Vagina (tissue), 2 donors: ENCODE results near the gene RPS6KA5. TPM values are rescaled to one million over a fixed set of nuclear protein-coding genes. Genes with fewer than 3 reads are reported as not detected.
"Not testable (repeated sequence)": the region's sequence is repeated elsewhere in the genome, so short reads cannot be mapped to it uniquely, and the experiment has no call there.

ENCODE experiments used
- DNase-seq, 2 donors: peaks; one replicate each; pipeline ENCODE4 v3.0.0-alpha.2; 2017; ENCODE audit errors: extremely low spot score in 2 of 2
- H3K27ac ChIP-seq: fragments of 200-600 bp; sonication (generic); one replicate; pipeline ENCODE4 v1.5.1; 2019
- H3K27me3 ChIP-seq: fragments of 200-600 bp; sonication (generic); one replicate; pipeline ENCODE4 v1.5.1; 2019
- H3K36me3 ChIP-seq, 2 donors: fragments of 200-600 bp; sonication (generic); one replicate each; pipeline ENCODE4 v1.5.1; 2017 to 2019
- H3K4me1 ChIP-seq: fragments of 200-600 bp; sonication (generic); one replicate; pipeline ENCODE4 v1.5.1; 2019
- H3K4me3 ChIP-seq, 2 donors: fragments of 200-600 bp; sonication (generic); 1 replicate in 1 of 2; 2 replicates in 1 of 2; pipeline ENCODE4 v1.5.1; 2016 to 2019
- H3K9me3 ChIP-seq: fragments of 200-600 bp; sonication (generic); one replicate; pipeline ENCODE4 v1.5.1; 2019
- POLR2A ChIP-seq, 2 donors: fragments of 450-650 bp; IDR thresholded peaks; one replicate each; pipeline ENCODE4 v1.6.1; 2017; ENCODE audit warnings: antibody characterized with exemption in 2 of 2, mild to moderate bottlenecking in 2 of 2, moderate library complexity in 2 of 2
- POLR2AphosphoS5 ChIP-seq, 2 donors: sonication (generic); formaldehyde crosslinking; IDR thresholded peaks; one replicate each; pipeline ENCODE4 v1.9.0; 2017; ENCODE audit warnings: antibody characterized with exemption in 2 of 2, mild to moderate bottlenecking in 2 of 2, low read depth in 1 of 2; ENCODE audit not compliant: insufficient read depth in 1 of 2
- intact Hi-C: fragments of 100-400 bp; cut with DNase I; formaldehyde crosslinking; loops from one replicate; pipeline ENCODE4 v1.15.1; 2023
- total RNA-seq: library from RNA; depleted of rRNA; stranded (reverse); fragments of >200 nt; gene quantifications from one replicate; pipeline ENCODE4 v1.2.3, GENCODE V29; 2016
- TF ChIP-seq, protein P1 (sequence below), 3 experiments: fragments of 450-650 bp in 2 of 3; fragments of 200-600 bp in 1 of 3; sonication (generic) in 1 of 3; IDR thresholded peaks; one replicate each; pipeline ENCODE4 v1.5.1; 2017 to 2019; ENCODE audit warnings: antibody characterized with exemption in 3 of 3, mild to moderate bottlenecking in 2 of 3, moderate library complexity in 2 of 3

RPS6KA5 gene
- total RNA-seq, 1 donor from 2014 or later: 5.2 TPM

DNA sequence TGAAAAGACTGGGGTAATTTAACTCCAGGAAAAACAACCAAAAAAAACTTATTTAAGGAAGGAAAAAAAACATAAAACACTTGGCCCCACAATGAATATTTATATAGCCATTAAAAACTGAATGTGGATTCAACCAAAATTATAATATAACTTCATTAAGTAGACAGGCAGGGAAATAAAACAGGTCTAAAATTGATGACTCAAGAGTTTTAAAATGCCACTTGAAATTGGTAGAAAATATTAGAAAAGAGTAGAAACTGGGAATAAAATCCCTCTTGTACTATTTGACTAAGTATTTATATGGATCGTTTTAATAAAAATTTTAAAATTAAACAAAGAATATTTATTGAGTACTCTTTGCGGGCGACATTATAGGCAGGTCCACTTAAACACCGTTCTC is 28.8 kb downstream of the RPS6KA5 start:
- Histone ChIP-seq H3K4me3 (no peak overlapping the region), H3K27me3 (no peaks in the 10 kb centered on the region), H3K36me3 (no peaks in the 10 kb centered on the region), H3K27ac (no peak overlapping the region), H3K9me3 (no peaks in the 10 kb centered on the region), H3K4me1 (peaks cover 9% of the 10 kb centered on the region)
- TF ChIP-seq POLR2AphosphoS5 (IDR thresholded peaks at IDR 0.05; ENCODE audit: insufficient read depth in 1 of 2, low read depth in 1 of 2) (no peak), POLR2A (IDR thresholded peaks at IDR 0.05) (no peak)
- TF ChIP-seq, protein P1, sequence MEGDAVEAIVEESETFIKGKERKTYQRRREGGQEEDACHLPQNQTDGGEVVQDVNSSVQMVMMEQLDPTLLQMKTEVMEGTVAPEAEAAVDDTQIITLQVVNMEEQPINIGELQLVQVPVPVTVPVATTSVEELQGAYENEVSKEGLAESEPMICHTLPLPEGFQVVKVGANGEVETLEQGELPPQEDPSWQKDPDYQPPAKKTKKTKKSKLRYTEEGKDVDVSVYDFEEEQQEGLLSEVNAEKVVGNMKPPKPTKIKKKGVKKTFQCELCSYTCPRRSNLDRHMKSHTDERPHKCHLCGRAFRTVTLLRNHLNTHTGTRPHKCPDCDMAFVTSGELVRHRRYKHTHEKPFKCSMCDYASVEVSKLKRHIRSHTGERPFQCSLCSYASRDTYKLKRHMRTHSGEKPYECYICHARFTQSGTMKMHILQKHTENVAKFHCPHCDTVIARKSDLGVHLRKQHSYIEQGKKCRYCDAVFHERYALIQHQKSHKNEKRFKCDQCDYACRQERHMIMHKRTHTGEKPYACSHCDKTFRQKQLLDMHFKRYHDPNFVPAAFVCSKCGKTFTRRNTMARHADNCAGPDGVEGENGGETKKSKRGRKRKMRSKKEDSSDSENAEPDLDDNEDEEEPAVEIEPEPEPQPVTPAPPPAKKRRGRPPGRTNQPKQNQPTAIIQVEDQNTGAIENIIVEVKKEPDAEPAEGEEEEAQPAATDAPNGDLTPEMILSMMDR (IDR thresholded peaks at IDR 0.05): no peak
- DNase-seq: no peak
- intact Hi-C loops: no loop called here

DNA sequence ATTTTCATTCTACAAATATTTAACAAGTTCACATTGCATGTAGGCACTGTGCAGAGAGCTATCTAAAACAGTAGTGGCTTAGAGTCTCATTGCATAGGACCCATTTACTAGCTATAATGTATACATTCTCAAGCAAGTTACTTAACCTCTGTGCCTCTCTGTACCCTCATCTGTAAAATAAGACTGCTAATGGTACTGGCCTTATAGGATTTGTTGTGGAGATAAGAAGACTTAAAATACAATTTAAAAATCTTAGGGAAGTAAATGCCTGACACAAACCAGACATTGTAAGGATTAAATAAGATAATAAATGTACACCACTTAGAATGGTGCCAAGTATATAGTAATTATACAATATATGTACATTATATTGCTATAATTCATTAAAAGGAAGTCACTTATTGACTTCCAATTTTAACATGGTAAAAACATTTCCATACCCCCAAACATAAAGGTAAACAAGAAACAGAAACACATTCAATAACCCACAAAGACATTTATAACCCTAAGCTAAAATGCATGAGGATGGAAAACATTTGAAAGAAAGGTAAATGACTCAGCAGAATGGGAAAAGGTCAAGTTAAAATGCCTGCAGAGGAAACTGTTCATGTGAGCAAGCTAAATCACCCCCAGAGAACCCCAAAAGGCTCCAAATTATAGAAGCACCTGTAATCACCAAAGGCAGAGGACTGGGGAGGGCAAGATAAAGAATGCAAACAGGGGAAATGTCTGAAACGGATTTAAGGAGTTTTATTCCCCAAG is 30.8 kb downstream of the RPS6KA5 start:
- intact Hi-C loops: no loop called here
- no peak overlapping the region for H3K27ac ChIP-seq
- no peak for DNase-seq
- no peaks in the 10 kb centered on the region for H3K36me3 ChIP-seq
- peaks cover 9% of the 10 kb centered on the region for H3K4me1 ChIP-seq
- no peak overlapping the region for H3K4me3 ChIP-seq
- TF ChIP-seq, protein P1 (IDR thresholded peaks at IDR 0.05): no peak
- no peak for TF ChIP-seq POLR2A (IDR thresholded peaks at IDR 0.05)
- TF ChIP-seq POLR2AphosphoS5 (IDR thresholded peaks at IDR 0.05; ENCODE audit: insufficient read depth in 1 of 2, low read depth in 1 of 2): no peak
- H3K27me3 ChIP-seq: no peaks in the 10 kb centered on the region
- H3K9me3 ChIP-seq: no peaks in the 10 kb centered on the region

DNA sequence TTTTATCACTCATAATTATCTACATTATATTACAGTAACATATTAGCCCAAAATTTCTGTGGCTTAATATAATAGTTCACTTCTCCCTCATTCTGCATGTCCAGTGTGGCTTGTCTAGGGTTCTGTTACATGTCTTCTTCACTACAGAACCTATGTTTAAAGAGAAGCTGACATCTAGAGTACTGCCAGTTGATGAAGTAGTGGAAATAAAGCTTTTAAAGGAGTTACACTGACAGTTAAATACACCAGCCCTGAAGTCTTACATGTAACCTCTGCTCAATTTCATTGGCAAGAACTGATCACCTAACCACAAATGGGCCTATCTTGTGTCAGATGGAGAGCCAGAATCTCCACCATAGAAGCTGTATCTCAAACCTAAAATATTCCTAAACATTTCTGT is 32.9 kb downstream of the RPS6KA5 start:
- TF ChIP-seq, protein P1 (IDR thresholded peaks at IDR 0.05): no peak
- TF ChIP-seq POLR2A (IDR thresholded peaks at IDR 0.05): no peak
- no peak for TF ChIP-seq POLR2AphosphoS5 (IDR thresholded peaks at IDR 0.05; ENCODE audit: insufficient read depth in 1 of 2, low read depth in 1 of 2)
- Histone ChIP-seq H3K4me3 (no peak overlapping the region), H3K27me3 (no peaks in the 10 kb centered on the region), H3K27ac (no peak overlapping the region), H3K4me1 (peaks cover 12% of the 10 kb centered on the region), H3K36me3 (no peaks in the 10 kb centered on the region), H3K9me3 (no peaks in the 10 kb centered on the region)
- intact Hi-C loops: no loop called here
- no peak for DNase-seq

DNA sequence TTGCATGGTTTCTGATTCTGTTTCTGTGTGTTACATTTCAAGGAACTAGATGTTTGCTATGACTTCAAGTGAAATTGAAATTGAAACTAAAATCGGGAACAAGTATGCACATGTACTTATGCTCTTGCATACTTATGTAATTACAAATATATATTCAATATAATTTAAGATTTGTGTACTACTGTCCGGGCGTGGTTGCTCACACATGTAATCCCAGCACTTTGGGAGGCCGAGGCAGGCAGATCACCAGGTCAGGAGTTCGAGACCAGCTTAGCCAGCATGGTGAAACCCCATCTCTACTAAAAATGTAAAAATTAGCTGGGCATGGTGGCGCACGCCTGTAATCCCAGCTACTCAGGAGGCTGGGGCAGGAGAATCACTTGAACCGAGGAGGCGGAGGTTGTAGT is 37.8 kb downstream of the RPS6KA5 start:
- H3K4me3 ChIP-seq: peak overlapping the region in 1 of 2 donors; percentile 34
- DNase-seq, H3K27me3 ChIP-seq, H3K36me3 ChIP-seq, H3K9me3 ChIP-seq, intact Hi-C loops: not testable (repeated sequence)
- peaks cover 16% of the 10 kb centered on the region for H3K4me1 ChIP-seq
- H3K27ac ChIP-seq: peak overlapping the region; percentile 63
- TF ChIP-seq POLR2AphosphoS5 (IDR thresholded peaks at IDR 0.05; ENCODE audit: insufficient read depth in 1 of 2, low read depth in 1 of 2): peak in 1 of 2 donors; percentile 12

DNA sequence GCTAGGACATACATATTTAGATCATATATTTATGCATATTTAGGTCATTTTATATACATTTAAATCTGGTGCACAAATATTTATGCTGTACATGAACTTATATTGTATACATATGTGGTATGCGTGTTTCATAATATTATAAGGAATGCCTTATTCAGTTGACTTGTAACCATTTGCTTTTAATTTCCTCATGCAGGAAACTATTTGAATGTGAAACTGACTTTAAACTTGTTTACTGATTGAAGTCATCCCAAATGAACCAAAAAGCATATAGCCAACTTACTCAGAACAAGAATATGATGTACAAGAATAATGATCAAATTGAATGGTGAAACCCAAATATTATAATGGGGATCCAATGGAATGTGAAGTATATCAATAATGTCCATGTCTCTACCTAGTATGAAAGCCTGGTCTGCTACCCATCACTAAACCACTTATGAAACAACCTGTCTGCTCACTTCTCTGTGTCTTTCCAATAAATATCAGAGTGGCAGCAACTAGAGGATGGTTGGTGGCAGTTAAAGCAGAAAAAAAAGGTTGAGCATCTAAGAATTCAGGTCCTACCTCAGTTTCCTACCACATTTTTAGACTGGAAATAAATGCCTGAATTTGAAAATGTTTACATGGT is 38.3 kb downstream of the RPS6KA5 start:
- no peak for DNase-seq
- intact Hi-C loops: no loop called here
- Histone ChIP-seq H3K27me3 (no peaks in the 10 kb centered on the region), H3K4me3 (peak overlapping the region in 1 of 2 donors; percentile 34), H3K4me1 (peaks cover 16% of the 10 kb centered on the region), H3K9me3 (no peaks in the 10 kb centered on the region), H3K36me3 (no peaks in the 10 kb centered on the region), H3K27ac (peak overlapping the region; percentile 63)
- no peak for TF ChIP-seq POLR2AphosphoS5 (IDR thresholded peaks at IDR 0.05; ENCODE audit: insufficient read depth in 1 of 2, low read depth in 1 of 2)

DNA sequence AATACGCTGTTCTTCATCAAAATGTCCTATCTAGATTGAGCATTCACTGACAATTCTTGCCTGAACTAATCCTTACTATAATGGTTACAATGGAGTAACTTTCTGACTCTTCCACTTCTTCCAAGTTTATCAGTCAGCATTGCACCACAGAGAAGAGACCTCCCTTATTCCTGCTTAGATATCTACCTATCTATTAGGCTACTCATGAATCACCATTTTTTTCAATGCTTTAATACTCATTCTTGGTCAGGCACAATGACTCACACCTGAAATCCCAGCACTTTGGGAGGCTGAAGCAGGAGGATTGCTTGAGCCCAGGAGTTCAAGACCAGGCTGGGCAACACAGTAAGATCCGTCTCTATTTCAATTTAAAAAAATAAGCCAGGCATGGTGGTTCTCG is 39.3 kb downstream of the RPS6KA5 start:
- H3K27me3 ChIP-seq: no peaks in the 10 kb centered on the region
- H3K9me3 ChIP-seq: no peaks in the 10 kb centered on the region
- TF ChIP-seq, protein P1 (IDR thresholded peaks at IDR 0.05): no peak
- TF ChIP-seq POLR2A (IDR thresholded peaks at IDR 0.05): no peak
- TF ChIP-seq POLR2AphosphoS5 (IDR thresholded peaks at IDR 0.05; ENCODE audit: insufficient read depth in 1 of 2, low read depth in 1 of 2): no peak
- intact Hi-C loops: no loop called here
- DNase-seq: no peak
- no peak overlapping the region for H3K27ac ChIP-seq
- H3K36me3 ChIP-seq: no peaks in the 10 kb centered on the region
- H3K4me3 ChIP-seq: no peak overlapping the region
- peaks cover 16% of the 10 kb centered on the region for H3K4me1 ChIP-seq
